Measurements from ENCODE around the gene DARS1. TPM values are rescaled to one million over a fixed set of nuclear protein-coding genes. Genes with fewer than 3 reads are reported as not detected.

The DARS1 gene
- total and polyA plus RNA-seq, 2 of the 13 experiments (the other 11 are each of a cell fraction or from before 2014, with no cell fraction given): 149 to 230 TPM

DNA sequence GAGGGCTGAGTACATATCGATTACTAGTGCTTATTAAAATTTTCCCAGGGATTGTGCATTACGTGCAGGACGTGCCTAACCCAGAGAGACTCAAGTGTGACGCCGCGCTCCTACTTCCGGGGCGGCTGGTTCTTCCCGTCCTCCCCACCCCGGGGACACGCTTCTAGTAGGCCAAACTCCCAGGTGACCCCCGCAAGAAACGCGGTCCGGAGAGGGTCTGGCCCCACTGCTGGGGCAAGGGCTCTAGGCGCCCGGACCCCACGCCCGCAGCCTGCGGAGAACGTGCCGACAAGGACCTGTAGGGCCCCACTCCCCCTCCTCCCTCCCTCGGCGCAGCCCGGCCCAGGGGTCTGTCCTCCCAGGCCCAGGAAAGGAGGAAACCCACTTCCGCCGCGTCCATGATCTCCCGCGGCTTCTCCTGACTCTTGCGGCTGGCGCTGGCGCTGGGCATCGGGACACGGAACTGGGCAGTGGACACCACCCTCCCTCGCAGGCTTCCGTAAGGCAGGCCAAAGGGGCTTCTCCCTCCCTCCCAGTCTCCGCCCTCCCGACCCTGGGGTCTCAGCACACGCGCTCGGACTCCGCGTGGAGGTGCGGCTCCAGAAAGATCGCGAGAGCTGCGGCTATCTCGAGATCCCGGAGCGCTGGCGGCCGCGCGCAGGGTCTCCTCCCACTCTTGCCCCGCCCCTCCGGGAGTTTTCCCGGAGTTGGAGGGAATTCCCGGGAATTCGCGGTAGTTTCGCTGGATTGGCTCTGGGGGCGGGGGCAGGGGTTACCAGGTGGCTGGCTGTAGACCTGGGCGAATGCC lies at the start of gene DARS1 (continued):
- TF ChIP-seq KLF15 (CRISPR knock-in tag; IDR thresholded peaks at IDR 0.05; ENCODE audit: borderline replicate concordance) (peak; percentile 85), EHMT2 (IDR thresholded peaks at IDR 0.05; ENCODE audit: borderline replicate concordance, low read depth, low read length) (no peak), SP5 (CRISPR knock-in tag; IDR thresholded peaks at IDR 0.05; ENCODE audit: borderline replicate concordance, low read depth) (peak; percentile 88), TARDBP (CRISPR knock-in tag; IDR thresholded peaks at IDR 0.05) (peak; percentile 75), ZBTB25 (CRISPR knock-in tag; IDR thresholded peaks at IDR 0.05) (peak; percentile 77), NFYB (CRISPR knock-in tag; IDR thresholded peaks at IDR 0.05) (no peak), ZNF235 (CRISPR knock-in tag; IDR thresholded peaks at IDR 0.05; ENCODE audit: borderline replicate concordance) (peak; percentile 85; the same call in 1 of the 2 replicates), HDAC1 (CRISPR knock-in tag; IDR thresholded peaks at IDR 0.05) (peak; percentile 75; the same call in 1 of the 2 replicates), GZF1 (CRISPR knock-in tag; IDR thresholded peaks at IDR 0.05) (peak; percentile 76; the same call in 1 of the 2 replicates)
- TF ChIP-seq, protein P1, sequence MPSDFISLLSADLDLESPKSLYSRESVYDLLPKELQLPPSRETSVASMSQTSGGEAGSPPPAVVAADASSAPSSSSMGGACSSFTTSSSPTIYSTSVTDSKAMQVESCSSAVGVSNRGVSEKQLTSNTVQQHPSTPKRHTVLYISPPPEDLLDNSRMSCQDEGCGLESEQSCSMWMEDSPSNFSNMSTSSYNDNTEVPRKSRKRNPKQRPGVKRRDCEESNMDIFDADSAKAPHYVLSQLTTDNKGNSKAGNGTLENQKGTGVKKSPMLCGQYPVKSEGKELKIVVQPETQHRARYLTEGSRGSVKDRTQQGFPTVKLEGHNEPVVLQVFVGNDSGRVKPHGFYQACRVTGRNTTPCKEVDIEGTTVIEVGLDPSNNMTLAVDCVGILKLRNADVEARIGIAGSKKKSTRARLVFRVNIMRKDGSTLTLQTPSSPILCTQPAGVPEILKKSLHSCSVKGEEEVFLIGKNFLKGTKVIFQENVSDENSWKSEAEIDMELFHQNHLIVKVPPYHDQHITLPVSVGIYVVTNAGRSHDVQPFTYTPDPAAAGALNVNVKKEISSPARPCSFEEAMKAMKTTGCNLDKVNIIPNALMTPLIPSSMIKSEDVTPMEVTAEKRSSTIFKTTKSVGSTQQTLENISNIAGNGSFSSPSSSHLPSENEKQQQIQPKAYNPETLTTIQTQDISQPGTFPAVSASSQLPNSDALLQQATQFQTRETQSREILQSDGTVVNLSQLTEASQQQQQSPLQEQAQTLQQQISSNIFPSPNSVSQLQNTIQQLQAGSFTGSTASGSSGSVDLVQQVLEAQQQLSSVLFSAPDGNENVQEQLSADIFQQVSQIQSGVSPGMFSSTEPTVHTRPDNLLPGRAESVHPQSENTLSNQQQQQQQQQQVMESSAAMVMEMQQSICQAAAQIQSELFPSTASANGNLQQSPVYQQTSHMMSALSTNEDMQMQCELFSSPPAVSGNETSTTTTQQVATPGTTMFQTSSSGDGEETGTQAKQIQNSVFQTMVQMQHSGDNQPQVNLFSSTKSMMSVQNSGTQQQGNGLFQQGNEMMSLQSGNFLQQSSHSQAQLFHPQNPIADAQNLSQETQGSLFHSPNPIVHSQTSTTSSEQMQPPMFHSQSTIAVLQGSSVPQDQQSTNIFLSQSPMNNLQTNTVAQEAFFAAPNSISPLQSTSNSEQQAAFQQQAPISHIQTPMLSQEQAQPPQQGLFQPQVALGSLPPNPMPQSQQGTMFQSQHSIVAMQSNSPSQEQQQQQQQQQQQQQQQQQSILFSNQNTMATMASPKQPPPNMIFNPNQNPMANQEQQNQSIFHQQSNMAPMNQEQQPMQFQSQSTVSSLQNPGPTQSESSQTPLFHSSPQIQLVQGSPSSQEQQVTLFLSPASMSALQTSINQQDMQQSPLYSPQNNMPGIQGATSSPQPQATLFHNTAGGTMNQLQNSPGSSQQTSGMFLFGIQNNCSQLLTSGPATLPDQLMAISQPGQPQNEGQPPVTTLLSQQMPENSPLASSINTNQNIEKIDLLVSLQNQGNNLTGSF (CRISPR knock-in tag; IDR thresholded peaks at IDR 0.05): peak; percentile 73; the same call in 1 of the 2 replicates
- TF ChIP-seq, protein P2, sequence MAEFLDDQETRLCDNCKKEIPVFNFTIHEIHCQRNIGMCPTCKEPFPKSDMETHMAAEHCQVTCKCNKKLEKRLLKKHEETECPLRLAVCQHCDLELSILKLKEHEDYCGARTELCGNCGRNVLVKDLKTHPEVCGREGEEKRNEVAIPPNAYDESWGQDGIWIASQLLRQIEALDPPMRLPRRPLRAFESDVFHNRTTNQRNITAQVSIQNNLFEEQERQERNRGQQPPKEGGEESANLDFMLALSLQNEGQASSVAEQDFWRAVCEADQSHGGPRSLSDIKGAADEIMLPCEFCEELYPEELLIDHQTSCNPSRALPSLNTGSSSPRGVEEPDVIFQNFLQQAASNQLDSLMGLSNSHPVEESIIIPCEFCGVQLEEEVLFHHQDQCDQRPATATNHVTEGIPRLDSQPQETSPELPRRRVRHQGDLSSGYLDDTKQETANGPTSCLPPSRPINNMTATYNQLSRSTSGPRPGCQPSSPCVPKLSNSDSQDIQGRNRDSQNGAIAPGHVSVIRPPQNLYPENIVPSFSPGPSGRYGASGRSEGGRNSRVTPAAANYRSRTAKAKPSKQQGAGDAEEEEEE (CRISPR knock-in tag; IDR thresholded peaks at IDR 0.05; ENCODE audit: borderline replicate concordance): 0 out of 2 replicates have a peak, but pooled peaks have one; percentile 55
- TF ChIP-seq, protein P3, sequence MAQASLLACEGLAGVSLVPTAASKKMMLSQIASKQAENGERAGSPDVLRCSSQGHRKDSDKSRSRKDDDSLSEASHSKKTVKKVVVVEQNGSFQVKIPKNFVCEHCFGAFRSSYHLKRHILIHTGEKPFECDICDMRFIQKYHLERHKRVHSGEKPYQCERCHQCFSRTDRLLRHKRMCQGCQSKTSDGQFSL (CRISPR knock-in tag; IDR thresholded peaks at IDR 0.05): peak; percentile 68
